ENCODE results near the gene CD82.

CD82 gene

GRCh38 chr11:44595006-44595405, 29.5 kb downstream of the CD82 start:
- Histone ChIP-seq H3K4me1 (ENCODE audit: control insufficient read depth, low read length) (peaks cover 14% of the 10 kb centered on the region), H4K20me1 (ENCODE audit: control insufficient read depth, insufficient read depth, low read depth, low read length) (no peaks in the 10 kb centered on the region), H3F3A (ENCODE audit: control insufficient read depth, insufficient read depth) (no peaks in the 10 kb centered on the region), H3K4me2 (ENCODE audit: low read length) (no peak overlapping the region), H3K9me2 (replicated peaks; ENCODE audit: control insufficient read depth, low read length) (no peaks in the 10 kb centered on the region), H3K36me3 (ENCODE audit: control insufficient read depth, low read length) (no peaks in the 10 kb centered on the region), H3K4me3 (ENCODE audit: low read length) (no peak overlapping the region), H3K27me3 (ENCODE audit: control insufficient read depth, low read length) (no peaks in the 10 kb centered on the region), H3K79me2 (ENCODE audit: control insufficient read depth, low read length) (no peaks in the 10 kb centered on the region), H3K27ac (ENCODE audit: low read depth, low read length) (no peak overlapping the region), H3K9me3 (ENCODE audit: control insufficient read depth, insufficient read depth, low read length) (no peaks in the 10 kb centered on the region)
- TF ChIP-seq EZH2phosphoT487 (IDR thresholded peaks at IDR 0.05; ENCODE audit: borderline replicate concordance, low read length) (no peak), CTCF (IDR thresholded peaks at IDR 0.05; ENCODE audit: low read depth, low read length, poor library complexity, severe bottlenecking) (no peak)

- H4K20me1 ChIP-seq (ENCODE audit: control insufficient read depth, insufficient read depth, low read depth, low read length), result no peaks in the 10 kb centered on the region
- no peaks in the 10 kb centered on the region for H3F3A ChIP-seq (ENCODE audit: control insufficient read depth, insufficient read depth)
- H3K27me3 ChIP-seq (ENCODE audit: control insufficient read depth, low read length), result no peaks in the 10 kb centered on the region
- H3K79me2 ChIP-seq (ENCODE audit: control insufficient read depth, low read length), result no peaks in the 10 kb centered on the region
- TF ChIP-seq CTCF (IDR thresholded peaks at IDR 0.05; ENCODE audit: low read depth, low read length, poor library complexity, severe bottlenecking), result no peak
- no peak overlapping the region for H3K4me3 ChIP-seq (ENCODE audit: low read length)
- H3K4me2 ChIP-seq (ENCODE audit: low read length), result no peak overlapping the region
- no peaks in the 10 kb centered on the region for H3K36me3 ChIP-seq (ENCODE audit: control insufficient read depth, low read length)
- H3K9me3 ChIP-seq (ENCODE audit: control insufficient read depth, insufficient read depth, low read length), result no peaks in the 10 kb centered on the region
- H3K27ac ChIP-seq (ENCODE audit: low read depth, low read length), result no peak overlapping the region
- H3K4me1 ChIP-seq (ENCODE audit: control insufficient read depth, low read length), result peaks cover 21% of the 10 kb centered on the region
- H3K9me2 ChIP-seq (replicated peaks; ENCODE audit: control insufficient read depth, low read length), result no peaks in the 10 kb centered on the region
Observed at GRCh38 chr11:44595964-44596381, 30.5 kb downstream of the CD82 start.

DNA sequence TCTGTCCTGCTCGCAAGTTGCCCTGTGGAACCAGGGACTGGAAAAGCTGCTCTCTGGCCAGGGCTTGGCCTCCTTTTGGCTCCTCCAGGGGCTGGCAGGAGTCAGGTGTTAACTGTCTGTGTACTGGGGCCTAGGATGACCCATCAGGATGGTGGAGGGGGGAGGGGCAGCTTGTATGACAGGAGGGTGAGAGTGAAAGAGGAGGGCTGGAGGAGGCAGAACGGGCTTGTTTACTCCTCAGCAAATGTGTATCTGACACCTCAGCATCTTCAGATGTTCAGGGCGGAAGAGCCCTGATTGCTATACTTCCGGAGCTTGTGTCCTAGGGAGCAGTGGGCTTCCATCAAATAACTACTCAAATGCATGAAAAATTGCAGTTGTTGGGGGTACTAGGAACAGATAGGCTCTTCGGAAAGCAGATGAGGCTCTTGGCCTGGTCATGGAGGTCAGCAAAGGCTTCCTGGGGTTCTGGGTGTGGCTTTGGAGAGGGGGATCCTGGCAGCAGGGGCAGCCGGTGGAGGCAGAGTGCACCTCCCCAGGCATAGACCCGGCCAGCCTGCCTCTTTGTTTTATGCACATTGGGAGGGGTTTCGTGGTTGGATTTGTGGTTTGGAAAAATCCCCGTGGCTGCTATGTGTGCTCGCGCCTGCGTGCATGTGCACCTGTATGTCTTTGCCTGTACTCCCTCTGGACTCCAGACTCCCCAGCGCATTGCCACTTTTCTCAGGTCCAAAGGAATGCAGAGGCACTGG, 31.2 kb downstream of the CD82 start:
- Histone ChIP-seq H3K4me2 (ENCODE audit: low read length) (peak overlapping the region; percentile 6; the same call in 1 of the 2 replicates), H3K4me3 (ENCODE audit: low read length) (no peak overlapping the region), H3K27me3 (ENCODE audit: control insufficient read depth, low read length) (no peaks in the 10 kb centered on the region), H4K20me1 (ENCODE audit: control insufficient read depth, insufficient read depth, low read depth, low read length) (no peaks in the 10 kb centered on the region), H3K4me1 (ENCODE audit: control insufficient read depth, low read length) (peaks cover 28% of the 10 kb centered on the region), H3F3A (ENCODE audit: control insufficient read depth, insufficient read depth) (no peaks in the 10 kb centered on the region), H3K27ac (ENCODE audit: low read depth, low read length) (no peak overlapping the region), H3K36me3 (ENCODE audit: control insufficient read depth, low read length) (no peaks in the 10 kb centered on the region), H3K9me2 (replicated peaks; ENCODE audit: control insufficient read depth, low read length) (no peaks in the 10 kb centered on the region), H3K9me3 (ENCODE audit: control insufficient read depth, insufficient read depth, low read length) (no peaks in the 10 kb centered on the region), H3K79me2 (ENCODE audit: control insufficient read depth, low read length) (no peaks in the 10 kb centered on the region)
- TF ChIP-seq CTCF (IDR thresholded peaks at IDR 0.05; ENCODE audit: low read depth, low read length, poor library complexity, severe bottlenecking) (no peak), EZH2phosphoT487 (IDR thresholded peaks at IDR 0.05; ENCODE audit: borderline replicate concordance, low read length) (no peak)

Data from DOHH2 (cell line).